HG03520 (cell line): ENCODE measurements around the gene PCDHA1.

Experiments used
- ATAC-seq: cut with Tn5 transposase; IDR thresholded peaks from one replicate; pipeline ENCODE4 v1.9.1; 2021; ENCODE audit warnings: mild to moderate bottlenecking, moderate library complexity; ENCODE audit not compliant: unreplicated experiment

The PCDHA1 gene

DNA sequence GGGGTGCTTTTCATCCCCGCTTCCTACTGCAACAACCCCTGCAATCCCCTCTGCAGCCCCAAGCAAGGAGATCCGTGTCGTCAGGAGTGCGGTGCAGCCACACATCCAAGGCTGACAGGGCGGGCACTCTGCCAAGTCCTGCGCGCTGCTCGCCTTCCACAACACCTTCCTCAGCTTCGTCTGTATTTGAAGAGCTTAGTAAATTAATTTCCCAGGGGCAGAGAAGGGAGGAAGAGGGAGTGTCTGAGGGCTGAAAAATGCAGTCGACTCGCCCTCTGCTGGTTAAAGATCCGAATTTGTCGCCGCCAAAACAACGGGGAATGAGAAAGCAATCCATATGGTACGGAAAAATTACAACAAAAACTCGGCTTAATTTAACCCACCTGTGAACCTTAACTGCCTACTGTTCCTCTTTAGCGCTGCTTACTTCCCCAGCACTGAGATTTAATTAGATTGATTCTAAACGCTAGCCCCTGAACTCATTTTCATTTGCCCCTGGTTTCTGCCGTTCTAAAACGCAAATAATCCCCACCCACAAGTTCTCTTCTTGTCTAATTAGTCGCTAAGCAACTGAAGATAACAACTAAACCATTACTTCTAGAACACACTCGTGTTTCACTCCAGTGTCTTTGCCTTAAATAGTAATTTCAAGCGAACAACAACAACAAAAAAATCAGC lies 254.3 kb downstream of the PCDHA1 start:
- no peak for ATAC-seq

GRCh38 chr5:141040771-141041426 lies 255.0 kb downstream of the PCDHA1 start:
- ATAC-seq: peak; percentile 74

GRCh38 chr5:141041427-141041785 lies 255.5 kb downstream of the PCDHA1 start:
- no peak for ATAC-seq

DNA sequence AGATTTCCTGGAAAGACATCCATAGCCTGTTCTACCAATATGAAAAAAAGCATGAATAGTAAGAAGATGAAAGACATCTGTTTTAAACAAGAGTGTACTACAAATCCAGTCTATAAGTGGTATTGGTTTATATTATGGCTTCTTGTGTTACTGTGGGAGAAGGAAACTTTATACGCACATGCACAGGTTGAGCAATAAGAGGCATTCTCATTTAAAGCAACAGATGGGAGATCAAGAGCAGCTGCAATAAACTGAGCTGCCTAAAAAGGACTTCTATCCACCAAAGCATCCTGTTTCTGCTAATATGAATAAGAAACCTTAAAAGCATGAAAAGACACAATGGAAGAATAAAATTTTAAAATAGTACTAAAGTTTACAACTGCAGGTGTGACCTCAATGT lies 256.6 kb downstream of the PCDHA1 start:
- ATAC-seq: no peak

- no peak for ATAC-seq
Measured at GRCh38 chr5:141050622-141051520, 264.9 kb downstream of the PCDHA1 start, which contains the start of gene PCDHB1. PCDHB1 (plus strand) TSS chr5:141051374; CDS start chr5:141051471, 97 bp downstream.

DNA sequence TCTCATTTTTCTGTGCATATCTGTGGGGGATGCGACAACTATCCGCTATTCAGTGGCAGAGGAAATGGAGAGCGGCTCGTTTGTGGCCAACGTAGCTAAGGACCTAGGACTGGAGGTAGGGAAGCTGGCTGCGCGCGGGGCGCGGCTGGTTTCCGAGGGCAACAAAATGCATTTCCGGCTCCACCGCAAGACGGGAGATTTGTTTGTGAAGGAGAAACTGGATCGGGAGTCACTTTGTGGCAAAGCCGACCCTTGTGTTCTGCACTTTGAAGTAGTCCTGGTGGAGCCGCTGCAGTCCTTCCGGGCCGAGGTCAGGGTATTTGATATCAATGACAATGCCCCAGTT lies 265.6 kb downstream of the PCDHA1 start:
- ATAC-seq: no peak
